WTC11 (cell line): Measurements from ENCODE around the gene KSR1.

Experiments
- CREB1 ChIP-seq: sonication (generic); formaldehyde crosslinking; IDR thresholded peaks from 2 replicates; pipeline ENCODE4 v1.8.0; 2023; ENCODE audit warnings: mild to moderate bottlenecking, missing genetic modification reagents
- CREM ChIP-seq: sonication (generic); formaldehyde crosslinking; IDR thresholded peaks from 2 replicates; pipeline ENCODE4 v1.8.1; 2022; ENCODE audit warnings: mild to moderate bottlenecking, missing genetic modification reagents, moderate library complexity
- ESRRA ChIP-seq: sonication (generic); formaldehyde crosslinking; IDR thresholded peaks from 2 replicates; pipeline ENCODE4 v1.8.1; 2022; ENCODE audit warnings: mild to moderate bottlenecking, missing genetic modification reagents, borderline replicate concordance
- ETV6 ChIP-seq: sonication (generic); formaldehyde crosslinking; IDR thresholded peaks from 2 replicates; pipeline ENCODE4 v1.8.1; 2022; ENCODE audit warnings: mild to moderate bottlenecking, missing genetic modification reagents
- FOXP1 ChIP-seq: sonication (generic); formaldehyde crosslinking; IDR thresholded peaks from 2 replicates; pipeline ENCODE4 v1.8.0; 2022; ENCODE audit warnings: missing genetic modification reagents, mild to moderate bottlenecking, moderate library complexity, borderline replicate concordance
- JUN ChIP-seq: sonication (generic); formaldehyde crosslinking; IDR thresholded peaks from 2 replicates; pipeline ENCODE4 v1.8.0; 2023; ENCODE audit warnings: mild to moderate bottlenecking, missing genetic modification reagents
- ZNF121 ChIP-seq: sonication (generic); formaldehyde crosslinking; IDR thresholded peaks from 2 replicates; pipeline ENCODE4 v1.8.0; 2023; ENCODE audit warnings: missing genetic modification reagents
- TF ChIP-seq, protein P1 (sequence below): fragments of 200-600 bp; IDR thresholded peaks from 2 replicates; pipeline ENCODE4 v1.8.0; 2022; ENCODE audit warnings: antibody characterized with exemption
- TF ChIP-seq, protein P2 (sequence below): sonication (generic); formaldehyde crosslinking; IDR thresholded peaks from 2 replicates; pipeline ENCODE4 v1.8.1; 2022; ENCODE audit warnings: low read depth, missing genetic modification reagents, borderline replicate concordance
- TF ChIP-seq, protein P3 (sequence below): sonication (generic); formaldehyde crosslinking; IDR thresholded peaks from 2 replicates; pipeline ENCODE4 v1.8.1; 2022; ENCODE audit warnings: mild to moderate bottlenecking, moderate library complexity, missing genetic modification reagents
- TF ChIP-seq, protein P4 (sequence below): sonication (generic); formaldehyde crosslinking; IDR thresholded peaks from 2 replicates; pipeline ENCODE4 v1.8.1; 2022; ENCODE audit warnings: missing genetic modification reagents, borderline replicate concordance
- TF ChIP-seq, protein P5 (sequence below): sonication (generic); formaldehyde crosslinking; IDR thresholded peaks from 2 replicates; pipeline ENCODE4 v1.8.1; 2023; ENCODE audit warnings: mild to moderate bottlenecking, missing genetic modification reagents, borderline replicate concordance
- TF ChIP-seq, protein P6 (sequence below): sonication (generic); formaldehyde crosslinking; IDR thresholded peaks from 2 replicates; pipeline ENCODE4 v1.8.1; 2023; ENCODE audit warnings: mild to moderate bottlenecking, missing genetic modification reagents

DNA sequence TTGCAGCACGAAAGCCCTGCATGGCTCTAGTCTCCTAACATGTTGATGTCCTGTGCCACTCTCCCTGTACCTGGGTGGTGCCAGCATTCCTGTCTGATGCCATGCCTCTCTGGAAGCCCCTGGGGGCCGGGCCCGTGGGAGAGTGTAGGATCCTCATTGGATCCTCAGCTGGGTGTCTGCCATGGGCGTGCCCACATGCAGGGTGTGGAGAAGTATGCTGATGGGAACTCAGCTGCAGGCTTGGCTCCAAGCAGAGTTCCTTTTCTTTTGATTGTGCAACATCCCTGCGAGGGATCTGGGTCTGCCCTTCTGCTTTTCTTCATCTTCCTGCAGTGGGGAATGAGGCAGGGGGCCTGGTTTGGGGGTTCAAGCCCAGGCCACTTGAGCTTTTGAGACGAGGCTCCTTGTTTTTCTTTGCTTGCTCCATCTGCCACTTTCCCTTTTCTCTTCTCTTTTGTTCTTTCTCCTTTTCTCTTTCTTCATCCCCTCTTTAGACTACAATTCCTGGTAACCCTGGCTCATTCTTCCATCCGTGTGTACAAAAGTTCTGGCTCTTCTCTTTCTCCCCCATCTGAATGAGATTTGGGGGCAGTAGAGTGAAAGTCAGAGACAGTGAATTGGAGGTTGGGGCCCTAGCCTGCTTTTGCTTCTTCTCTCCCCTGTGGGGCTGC lies 32.9 kb downstream of the KSR1 start:
- TF ChIP-seq, protein P1, sequence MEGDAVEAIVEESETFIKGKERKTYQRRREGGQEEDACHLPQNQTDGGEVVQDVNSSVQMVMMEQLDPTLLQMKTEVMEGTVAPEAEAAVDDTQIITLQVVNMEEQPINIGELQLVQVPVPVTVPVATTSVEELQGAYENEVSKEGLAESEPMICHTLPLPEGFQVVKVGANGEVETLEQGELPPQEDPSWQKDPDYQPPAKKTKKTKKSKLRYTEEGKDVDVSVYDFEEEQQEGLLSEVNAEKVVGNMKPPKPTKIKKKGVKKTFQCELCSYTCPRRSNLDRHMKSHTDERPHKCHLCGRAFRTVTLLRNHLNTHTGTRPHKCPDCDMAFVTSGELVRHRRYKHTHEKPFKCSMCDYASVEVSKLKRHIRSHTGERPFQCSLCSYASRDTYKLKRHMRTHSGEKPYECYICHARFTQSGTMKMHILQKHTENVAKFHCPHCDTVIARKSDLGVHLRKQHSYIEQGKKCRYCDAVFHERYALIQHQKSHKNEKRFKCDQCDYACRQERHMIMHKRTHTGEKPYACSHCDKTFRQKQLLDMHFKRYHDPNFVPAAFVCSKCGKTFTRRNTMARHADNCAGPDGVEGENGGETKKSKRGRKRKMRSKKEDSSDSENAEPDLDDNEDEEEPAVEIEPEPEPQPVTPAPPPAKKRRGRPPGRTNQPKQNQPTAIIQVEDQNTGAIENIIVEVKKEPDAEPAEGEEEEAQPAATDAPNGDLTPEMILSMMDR: no peak
- no peak for TF ChIP-seq CREB1 (CRISPR knock-in tag)
- TF ChIP-seq ZNF121 (CRISPR knock-in tag): no peak
- TF ChIP-seq, protein P2, sequence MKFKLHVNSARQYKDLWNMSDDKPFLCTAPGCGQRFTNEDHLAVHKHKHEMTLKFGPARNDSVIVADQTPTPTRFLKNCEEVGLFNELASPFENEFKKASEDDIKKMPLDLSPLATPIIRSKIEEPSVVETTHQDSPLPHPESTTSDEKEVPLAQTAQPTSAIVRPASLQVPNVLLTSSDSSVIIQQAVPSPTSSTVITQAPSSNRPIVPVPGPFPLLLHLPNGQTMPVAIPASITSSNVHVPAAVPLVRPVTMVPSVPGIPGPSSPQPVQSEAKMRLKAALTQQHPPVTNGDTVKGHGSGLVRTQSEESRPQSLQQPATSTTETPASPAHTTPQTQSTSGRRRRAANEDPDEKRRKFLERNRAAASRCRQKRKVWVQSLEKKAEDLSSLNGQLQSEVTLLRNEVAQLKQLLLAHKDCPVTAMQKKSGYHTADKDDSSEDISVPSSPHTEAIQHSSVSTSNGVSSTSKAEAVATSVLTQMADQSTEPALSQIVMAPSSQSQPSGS (CRISPR knock-in tag): no peak
- no peak for TF ChIP-seq ESRRA (CRISPR knock-in tag)
- TF ChIP-seq JUN: no peak
- TF ChIP-seq CREM (CRISPR knock-in tag): no peak
- TF ChIP-seq FOXP1: no peak
- TF ChIP-seq, protein P3, sequence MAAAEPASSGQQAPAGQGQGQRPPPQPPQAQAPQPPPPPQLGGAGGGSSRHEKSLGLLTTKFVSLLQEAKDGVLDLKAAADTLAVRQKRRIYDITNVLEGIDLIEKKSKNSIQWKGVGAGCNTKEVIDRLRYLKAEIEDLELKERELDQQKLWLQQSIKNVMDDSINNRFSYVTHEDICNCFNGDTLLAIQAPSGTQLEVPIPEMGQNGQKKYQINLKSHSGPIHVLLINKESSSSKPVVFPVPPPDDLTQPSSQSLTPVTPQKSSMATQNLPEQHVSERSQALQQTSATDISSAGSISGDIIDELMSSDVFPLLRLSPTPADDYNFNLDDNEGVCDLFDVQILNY (CRISPR knock-in tag): no peak
- TF ChIP-seq, protein P4, sequence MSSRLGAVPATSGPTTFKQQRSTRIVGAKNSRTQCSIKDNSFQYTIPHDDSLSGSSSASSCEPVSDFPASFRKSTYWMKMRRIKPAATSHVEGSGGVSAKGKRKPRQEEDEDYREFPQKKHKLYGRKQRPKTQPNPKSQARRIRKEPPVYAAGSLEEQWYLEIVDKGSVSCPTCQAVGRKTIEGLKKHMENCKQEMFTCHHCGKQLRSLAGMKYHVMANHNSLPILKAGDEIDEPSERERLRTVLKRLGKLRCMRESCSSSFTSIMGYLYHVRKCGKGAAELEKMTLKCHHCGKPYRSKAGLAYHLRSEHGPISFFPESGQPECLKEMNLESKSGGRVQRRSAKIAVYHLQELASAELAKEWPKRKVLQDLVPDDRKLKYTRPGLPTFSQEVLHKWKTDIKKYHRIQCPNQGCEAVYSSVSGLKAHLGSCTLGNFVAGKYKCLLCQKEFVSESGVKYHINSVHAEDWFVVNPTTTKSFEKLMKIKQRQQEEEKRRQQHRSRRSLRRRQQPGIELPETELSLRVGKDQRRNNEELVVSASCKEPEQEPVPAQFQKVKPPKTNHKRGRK (CRISPR knock-in tag): no peak
- TF ChIP-seq, protein P5, sequence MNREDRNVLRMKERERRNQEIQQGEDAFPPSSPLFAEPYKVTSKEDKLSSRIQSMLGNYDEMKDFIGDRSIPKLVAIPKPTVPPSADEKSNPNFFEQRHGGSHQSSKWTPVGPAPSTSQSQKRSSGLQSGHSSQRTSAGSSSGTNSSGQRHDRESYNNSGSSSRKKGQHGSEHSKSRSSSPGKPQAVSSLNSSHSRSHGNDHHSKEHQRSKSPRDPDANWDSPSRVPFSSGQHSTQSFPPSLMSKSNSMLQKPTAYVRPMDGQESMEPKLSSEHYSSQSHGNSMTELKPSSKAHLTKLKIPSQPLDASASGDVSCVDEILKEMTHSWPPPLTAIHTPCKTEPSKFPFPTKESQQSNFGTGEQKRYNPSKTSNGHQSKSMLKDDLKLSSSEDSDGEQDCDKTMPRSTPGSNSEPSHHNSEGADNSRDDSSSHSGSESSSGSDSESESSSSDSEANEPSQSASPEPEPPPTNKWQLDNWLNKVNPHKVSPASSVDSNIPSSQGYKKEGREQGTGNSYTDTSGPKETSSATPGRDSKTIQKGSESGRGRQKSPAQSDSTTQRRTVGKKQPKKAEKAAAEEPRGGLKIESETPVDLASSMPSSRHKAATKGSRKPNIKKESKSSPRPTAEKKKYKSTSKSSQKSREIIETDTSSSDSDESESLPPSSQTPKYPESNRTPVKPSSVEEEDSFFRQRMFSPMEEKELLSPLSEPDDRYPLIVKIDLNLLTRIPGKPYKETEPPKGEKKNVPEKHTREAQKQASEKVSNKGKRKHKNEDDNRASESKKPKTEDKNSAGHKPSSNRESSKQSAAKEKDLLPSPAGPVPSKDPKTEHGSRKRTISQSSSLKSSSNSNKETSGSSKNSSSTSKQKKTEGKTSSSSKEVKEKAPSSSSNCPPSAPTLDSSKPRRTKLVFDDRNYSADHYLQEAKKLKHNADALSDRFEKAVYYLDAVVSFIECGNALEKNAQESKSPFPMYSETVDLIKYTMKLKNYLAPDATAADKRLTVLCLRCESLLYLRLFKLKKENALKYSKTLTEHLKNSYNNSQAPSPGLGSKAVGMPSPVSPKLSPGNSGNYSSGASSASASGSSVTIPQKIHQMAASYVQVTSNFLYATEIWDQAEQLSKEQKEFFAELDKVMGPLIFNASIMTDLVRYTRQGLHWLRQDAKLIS (CRISPR knock-in tag): no peak
- TF ChIP-seq ETV6: no peak
- TF ChIP-seq, protein P6, sequence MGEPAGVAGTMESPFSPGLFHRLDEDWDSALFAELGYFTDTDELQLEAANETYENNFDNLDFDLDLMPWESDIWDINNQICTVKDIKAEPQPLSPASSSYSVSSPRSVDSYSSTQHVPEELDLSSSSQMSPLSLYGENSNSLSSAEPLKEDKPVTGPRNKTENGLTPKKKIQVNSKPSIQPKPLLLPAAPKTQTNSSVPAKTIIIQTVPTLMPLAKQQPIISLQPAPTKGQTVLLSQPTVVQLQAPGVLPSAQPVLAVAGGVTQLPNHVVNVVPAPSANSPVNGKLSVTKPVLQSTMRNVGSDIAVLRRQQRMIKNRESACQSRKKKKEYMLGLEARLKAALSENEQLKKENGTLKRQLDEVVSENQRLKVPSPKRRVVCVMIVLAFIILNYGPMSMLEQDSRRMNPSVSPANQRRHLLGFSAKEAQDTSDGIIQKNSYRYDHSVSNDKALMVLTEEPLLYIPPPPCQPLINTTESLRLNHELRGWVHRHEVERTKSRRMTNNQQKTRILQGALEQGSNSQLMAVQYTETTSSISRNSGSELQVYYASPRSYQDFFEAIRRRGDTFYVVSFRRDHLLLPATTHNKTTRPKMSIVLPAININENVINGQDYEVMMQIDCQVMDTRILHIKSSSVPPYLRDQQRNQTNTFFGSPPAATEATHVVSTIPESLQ (CRISPR knock-in tag): no peak
